H1 (cell line): ENCODE results near the gene PPA2.

Source experiments
- EZH2 ChIP-seq: fragments of 200-600 bp; sonication (generic); IDR thresholded peaks from 2 replicates; pipeline ENCODE4 v1.7.1; 2012; ENCODE audit warnings: low read depth, mild to moderate bottlenecking, moderate library complexity, low read length, inconsistent platforms; ENCODE audit not compliant: severe bottlenecking
- GTF2F1 ChIP-seq: IDR thresholded peaks from 2 replicates; pipeline ENCODE4 v1.6.1; 2012; ENCODE audit warnings: low read depth, low read length, improper control_type of control experiment, borderline replicate concordance
- KDM1A ChIP-seq: fragments of 200-600, 300-600 bp; sonication (generic); IDR thresholded peaks from 2 replicates; pipeline ENCODE4 v1.7.1; 2016; ENCODE audit warnings: mild to moderate bottlenecking, low read length, borderline replicate concordance
- NRF1 ChIP-seq: IDR thresholded peaks from 2 replicates; pipeline ENCODE4 v1.6.1; 2011; ENCODE audit warnings: mild to moderate bottlenecking, low read depth, low read length, improper control_type of control experiment
- POLR2A ChIP-seq, 2 experiments: IDR thresholded peaks; 1 replicate in 1 of 2; 2 replicates in 1 of 2; pipeline ENCODE4 v1.6.1; 2011; ENCODE audit warnings: low read depth in 2 of 2, low read length in 2 of 2, mild to moderate bottlenecking in 2 of 2; ENCODE audit errors: control extremely low read depth in 1 of 2
- RFX5 ChIP-seq: IDR thresholded peaks from 2 replicates; pipeline ENCODE4 v1.6.1; 2011; ENCODE audit warnings: low read depth, low read length, improper control_type of control experiment, borderline replicate concordance
- ZNF274 ChIP-seq: IDR thresholded peaks from 2 replicates; pipeline ENCODE4 v1.7.0; 2012; ENCODE audit warnings: low read length, borderline replicate concordance; ENCODE audit errors: extremely low read depth
- TF ChIP-seq, protein P1 (sequence below), 3 experiments: IDR thresholded peaks; 1 replicate in 2 of 3; 2 replicates in 1 of 3; pipeline versions ENCODE4 v1.5.1 to v1.6.1; 2011; ENCODE audit warnings: low read length in 3 of 3, mild to moderate bottlenecking in 3 of 3, inconsistent platforms in 2 of 3, low read depth in 1 of 3, moderate library complexity in 1 of 3; ENCODE audit not compliant: insufficient read depth in 1 of 3; ENCODE audit errors: control extremely low read depth in 1 of 3

DNA sequence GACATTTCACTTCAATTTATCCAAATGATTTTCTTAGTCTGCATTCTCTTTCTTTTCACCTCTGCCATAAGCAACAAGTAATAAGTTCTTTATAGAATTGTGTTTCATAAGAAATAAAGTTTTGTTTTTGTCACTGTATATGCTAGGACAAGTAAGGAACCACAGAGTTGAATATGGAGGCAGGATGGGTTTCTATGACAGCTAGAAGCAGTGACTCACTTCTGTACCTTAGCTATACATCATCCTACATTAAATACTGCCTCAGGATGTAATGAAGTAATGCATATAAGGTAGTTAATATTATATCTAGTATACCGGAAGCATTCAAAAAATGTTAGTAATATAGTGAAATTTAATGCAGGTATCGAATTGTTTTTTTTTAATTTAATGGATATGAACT is 128.0 kb downstream of the PPA2 start:
- TF ChIP-seq ZNF274 (no peak), RFX5 (no peak), EZH2 (no peak), GTF2F1 (no peak), KDM1A (no peak), NRF1 (no peak), POLR2A (IDR thresholded peaks at IDR 0.05; ENCODE audit: control extremely low read depth in 1 of 2, low read depth in 2 of 2, low read length in 2 of 2) (no peak)
- TF ChIP-seq, protein P1, sequence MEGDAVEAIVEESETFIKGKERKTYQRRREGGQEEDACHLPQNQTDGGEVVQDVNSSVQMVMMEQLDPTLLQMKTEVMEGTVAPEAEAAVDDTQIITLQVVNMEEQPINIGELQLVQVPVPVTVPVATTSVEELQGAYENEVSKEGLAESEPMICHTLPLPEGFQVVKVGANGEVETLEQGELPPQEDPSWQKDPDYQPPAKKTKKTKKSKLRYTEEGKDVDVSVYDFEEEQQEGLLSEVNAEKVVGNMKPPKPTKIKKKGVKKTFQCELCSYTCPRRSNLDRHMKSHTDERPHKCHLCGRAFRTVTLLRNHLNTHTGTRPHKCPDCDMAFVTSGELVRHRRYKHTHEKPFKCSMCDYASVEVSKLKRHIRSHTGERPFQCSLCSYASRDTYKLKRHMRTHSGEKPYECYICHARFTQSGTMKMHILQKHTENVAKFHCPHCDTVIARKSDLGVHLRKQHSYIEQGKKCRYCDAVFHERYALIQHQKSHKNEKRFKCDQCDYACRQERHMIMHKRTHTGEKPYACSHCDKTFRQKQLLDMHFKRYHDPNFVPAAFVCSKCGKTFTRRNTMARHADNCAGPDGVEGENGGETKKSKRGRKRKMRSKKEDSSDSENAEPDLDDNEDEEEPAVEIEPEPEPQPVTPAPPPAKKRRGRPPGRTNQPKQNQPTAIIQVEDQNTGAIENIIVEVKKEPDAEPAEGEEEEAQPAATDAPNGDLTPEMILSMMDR (IDR thresholded peaks at IDR 0.05; ENCODE audit: control extremely low read depth in 1 of 3, insufficient read depth in 1 of 3, low read depth in 1 of 3, low read length in 3 of 3), result no peak
